ENCODE results near the gene MMP3. TPM values are rescaled to one million over a fixed set of nuclear protein-coding genes. Genes with fewer than 3 reads are reported as not detected.

The MMP3 gene
- total RNA-seq, 4 donors from 2014 or later = 0.48 to 4.8 (median 1.1) TPM

DNA sequence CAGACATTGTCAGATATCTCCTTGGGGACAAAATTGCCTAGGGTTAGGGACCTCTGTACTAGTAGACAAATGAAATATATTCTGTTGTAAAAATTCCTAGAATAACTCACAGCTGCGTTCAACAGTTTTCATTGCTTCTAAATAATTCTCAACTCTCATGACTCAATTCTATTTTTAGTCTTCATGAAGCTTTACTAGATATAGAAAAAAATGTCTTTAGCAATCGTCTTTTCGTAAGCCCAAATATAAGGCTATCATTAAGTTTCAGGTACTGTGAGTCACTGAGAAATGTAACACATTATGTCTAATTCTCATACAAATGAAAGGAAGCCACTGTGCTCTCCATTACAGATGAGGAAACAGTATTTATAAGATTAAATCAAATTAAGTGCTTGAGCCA is 24.9 kb upstream of the MMP3 start:
- Histone ChIP-seq H3K4me1 (peaks cover 0 to 13% (median 0%) of the 10 kb centered on the region in 4 donors), H3K27ac (peak overlapping the region in 3 of 4 donors; percentile 2 to 27 (median 4)), H3K9me3 (no peaks in the 10 kb centered on the region), H3K4me3 (no peak overlapping the region), H3K36me3 (no peaks in the 10 kb centered on the region), H3K27me3 (no peaks in the 10 kb centered on the region)
- 46 to 66% methylated on average over 3 of the region's 3 CpGs for WGBS, 2 donors (ENCODE audit: low coverage in 1 of 2)
- DNase-seq = no peak
- intact Hi-C loops (cut with DNase I; ENCODE audit: low total_unique reads) = no loop called here
- no peak for TF ChIP-seq EP300 (IDR thresholded peaks at IDR 0.05; ENCODE audit: low read depth)
- no peak for TF ChIP-seq CTCF (IDR thresholded peaks at IDR 0.05)
- no peak for TF ChIP-seq POLR2A (IDR thresholded peaks at IDR 0.05)
- no peak for TF ChIP-seq POLR2AphosphoS5 (IDR thresholded peaks at IDR 0.05)
- in situ Hi-C loops (cut with MboI; ENCODE audit: low pct_ligation_motif_present in 1 of 4, low pct_unique_long_range_greater_than_20kb in 1 of 4, low sequenced_read_pairs in 3 of 4) = no loop called here

GRCh38 chr11:102864724-102865123 is 21.3 kb upstream of the MMP3 start:
- peaks cover 0 to 13% (median 0%) of the 10 kb centered on the region in 4 donors for H3K4me1 ChIP-seq
- intact Hi-C loops (cut with DNase I; ENCODE audit: low total_unique reads) = loop anchor here (1.0 kb wide), 1 partner anchor 10 kb away; the partner anchor contains the start of gene MMP12
- DNase-seq = no peak
- H3K36me3 ChIP-seq = no peaks in the 10 kb centered on the region
- in situ Hi-C loops (cut with MboI; ENCODE audit: low pct_ligation_motif_present in 1 of 4, low pct_unique_long_range_greater_than_20kb in 1 of 4, low sequenced_read_pairs in 3 of 4) = no loop called here
- H3K27ac ChIP-seq = peak overlapping the region in 2 of 4 donors; percentile 23 to 31
- H3K9me3 ChIP-seq = no peaks in the 10 kb centered on the region
- H3K4me3 ChIP-seq = no peak overlapping the region
- WGBS, 2 donors (ENCODE audit: low coverage in 1 of 2) = 74 to 80% methylated on average over 1 of the region's 1 CpG
- TF ChIP-seq POLR2AphosphoS5 (IDR thresholded peaks at IDR 0.05) = no peak
- TF ChIP-seq EP300 (IDR thresholded peaks at IDR 0.05; ENCODE audit: low read depth) = no peak
- no peak for TF ChIP-seq POLR2A (IDR thresholded peaks at IDR 0.05)
- TF ChIP-seq CTCF (IDR thresholded peaks at IDR 0.05) = no peak
- H3K27me3 ChIP-seq = no peaks in the 10 kb centered on the region

- TF ChIP-seq CTCF (IDR thresholded peaks at IDR 0.05) (no peak), EP300 (IDR thresholded peaks at IDR 0.05; ENCODE audit: low read depth) (no peak), POLR2A (IDR thresholded peaks at IDR 0.05) (no peak), POLR2AphosphoS5 (IDR thresholded peaks at IDR 0.05) (no peak)
- H3K27me3 ChIP-seq = no peaks in the 10 kb centered on the region
- no peaks in the 10 kb centered on the region for H3K9me3 ChIP-seq
- intact Hi-C loops (cut with DNase I; ENCODE audit: low total_unique reads) (no loop called here), in situ Hi-C loops (cut with MboI; ENCODE audit: low pct_ligation_motif_present in 1 of 4, low pct_unique_long_range_greater_than_20kb in 1 of 4, low sequenced_read_pairs in 3 of 4) (no loop called here)
- H3K36me3 ChIP-seq = no peaks in the 10 kb centered on the region
- peaks cover 2 to 13% (median 6%) of the 10 kb centered on the region in 4 donors for H3K4me1 ChIP-seq
- no peak overlapping the region for H3K27ac ChIP-seq
- H3K4me3 ChIP-seq = no peak overlapping the region
- DNase-seq = no peak
- WGBS, 2 donors (ENCODE audit: low coverage in 1 of 2) = 43 to 48% methylated on average over 2 of the region's 2 CpGs
These were observed 10.5 kb upstream of the MMP3 start for GRCh38 chr11:102853956-102854355.

GRCh38 chr11:102853055-102853454 is 9.6 kb upstream of the MMP3 start:
- H3K27ac ChIP-seq = no peak overlapping the region
- intact Hi-C loops (cut with DNase I; ENCODE audit: low total_unique reads) = no loop called here
- 83 to 86% methylated on average over 3 of the region's 3 CpGs for WGBS, 2 donors (ENCODE audit: low coverage in 1 of 2)
- H3K27me3 ChIP-seq = no peaks in the 10 kb centered on the region
- no peaks in the 10 kb centered on the region for H3K36me3 ChIP-seq
- DNase-seq = no peak
- TF ChIP-seq EP300 (IDR thresholded peaks at IDR 0.05; ENCODE audit: low read depth) (no peak), POLR2AphosphoS5 (IDR thresholded peaks at IDR 0.05) (no peak), POLR2A (IDR thresholded peaks at IDR 0.05) (no peak), CTCF (IDR thresholded peaks at IDR 0.05) (no peak)
- H3K9me3 ChIP-seq = no peaks in the 10 kb centered on the region
- H3K4me1 ChIP-seq = peaks cover 2 to 13% (median 6%) of the 10 kb centered on the region in 4 donors
- in situ Hi-C loops (cut with MboI; ENCODE audit: low pct_ligation_motif_present in 1 of 4, low pct_unique_long_range_greater_than_20kb in 1 of 4, low sequenced_read_pairs in 3 of 4) = no loop called here
- H3K4me3 ChIP-seq = no peak overlapping the region

All from transverse colon (tissue), 4 donors.